ENCODE data around the gene ENTPD6. TPM values are rescaled to one million over a fixed set of nuclear protein-coding genes. Genes with fewer than 3 reads are reported as not detected.

Gene ENTPD6
- total RNA-seq, 1 donor from 2014 or later: 57.8 TPM

- Histone ChIP-seq H3K4me2 (ENCODE audit: low read length) (no peak overlapping the region), H3K27ac (ENCODE audit: low read depth, low read length) (no peak overlapping the region), H3K9me3 (ENCODE audit: insufficient read depth, low read depth, low read length) (no peaks in the 10 kb centered on the region), H3K4me3 (ENCODE audit: insufficient read depth, low read depth, low read length) (no peak overlapping the region), H3K9ac (ENCODE audit: low read length) (no peak overlapping the region), H3K79me2 (ENCODE audit: insufficient read depth, low read length) (no peaks in the 10 kb centered on the region), H3K4me1 (ENCODE audit: insufficient read depth, low read length) (no peaks in the 10 kb centered on the region), H4K20me1 (ENCODE audit: insufficient read depth, low read length) (no peaks in the 10 kb centered on the region), H2AFZ (ENCODE audit: low read depth, low read length) (no peak overlapping the region), H3K27me3 (ENCODE audit: insufficient read depth, low read length) (no peaks in the 10 kb centered on the region), H3K36me3 (ENCODE audit: insufficient read depth, low read length) (no peaks in the 10 kb centered on the region)
- DNase-seq (ENCODE audit: low read depth) (no peak), FAIRE-seq (no peak)
- H3K4me1 Mint-ChIP-seq (ENCODE audit: low read depth, unreplicated experiment): no peaks in the 10 kb centered on the region
- H3K4me3 Mint-ChIP-seq (ENCODE audit: unreplicated experiment): no peak overlapping the region
- H3K9me3 Mint-ChIP-seq (ENCODE audit: unreplicated experiment): peaks cover 40% of the 10 kb centered on the region
- H3K27ac Mint-ChIP-seq (ENCODE audit: unreplicated experiment): no peak overlapping the region
- TF ChIP-seq CTCF (IDR thresholded peaks at IDR 0.05; ENCODE audit: insufficient read depth, low read depth, low read length) (no peak), EZH2 (IDR thresholded peaks at IDR 0.05; ENCODE audit: insufficient read depth, low read length) (no peak)
- H3K36me3 Mint-ChIP-seq (ENCODE audit: low read depth, unreplicated experiment): no peaks in the 10 kb centered on the region
- H3K27me3 Mint-ChIP-seq (ENCODE audit: low read depth, unreplicated experiment): peaks cover 49% of the 10 kb centered on the region
These were observed 7.9 kb upstream of the ENTPD6 start for GRCh38 chr20:25187635-25188034.

- TF ChIP-seq EZH2 (IDR thresholded peaks at IDR 0.05; ENCODE audit: insufficient read depth, low read length): no peak
- TF ChIP-seq CTCF (IDR thresholded peaks at IDR 0.05; ENCODE audit: insufficient read depth, low read depth, low read length): no peak
- H3K4me1 Mint-ChIP-seq (ENCODE audit: low read depth, unreplicated experiment): no peaks in the 10 kb centered on the region
- Histone ChIP-seq H3K9me3 (ENCODE audit: insufficient read depth, low read depth, low read length) (no peaks in the 10 kb centered on the region), H3K27ac (ENCODE audit: low read depth, low read length) (no peak overlapping the region), H3K27me3 (ENCODE audit: insufficient read depth, low read length) (no peaks in the 10 kb centered on the region), H2AFZ (ENCODE audit: low read depth, low read length) (no peak overlapping the region), H3K4me2 (ENCODE audit: low read length) (no peak overlapping the region), H3K4me3 (ENCODE audit: insufficient read depth, low read depth, low read length) (no peak overlapping the region), H3K4me1 (ENCODE audit: insufficient read depth, low read length) (no peaks in the 10 kb centered on the region), H3K36me3 (ENCODE audit: insufficient read depth, low read length) (no peaks in the 10 kb centered on the region), H4K20me1 (ENCODE audit: insufficient read depth, low read length) (no peaks in the 10 kb centered on the region), H3K79me2 (ENCODE audit: insufficient read depth, low read length) (no peaks in the 10 kb centered on the region), H3K9ac (ENCODE audit: low read length) (no peak overlapping the region)
- H3K4me3 Mint-ChIP-seq (ENCODE audit: unreplicated experiment): no peak overlapping the region
- peaks cover 36% of the 10 kb centered on the region for H3K9me3 Mint-ChIP-seq (ENCODE audit: unreplicated experiment)
- peaks cover 48% of the 10 kb centered on the region for H3K27me3 Mint-ChIP-seq (ENCODE audit: low read depth, unreplicated experiment)
- FAIRE-seq (no peak), DNase-seq (ENCODE audit: low read depth) (no peak)
- H3K27ac Mint-ChIP-seq (ENCODE audit: unreplicated experiment): no peak overlapping the region
- H3K36me3 Mint-ChIP-seq (ENCODE audit: low read depth, unreplicated experiment): no peaks in the 10 kb centered on the region
These were observed 7.3 kb upstream of the ENTPD6 start for GRCh38 chr20:25188218-25188617.

GRCh38 chr20:25191051-25191450 is 4.5 kb upstream of the ENTPD6 start:
- no peaks in the 10 kb centered on the region for H3K36me3 ChIP-seq (ENCODE audit: insufficient read depth, low read length)
- Mint-ChIP-seq H3K4me3 (ENCODE audit: unreplicated experiment) (no peak overlapping the region), H3K27me3 (ENCODE audit: low read depth, unreplicated experiment) (peaks cover 31% of the 10 kb centered on the region), H3K9me3 (ENCODE audit: unreplicated experiment) (peaks cover 17% of the 10 kb centered on the region), H3K27ac (ENCODE audit: unreplicated experiment) (no peak overlapping the region), H3K36me3 (ENCODE audit: low read depth, unreplicated experiment) (no peaks in the 10 kb centered on the region), H3K4me1 (ENCODE audit: low read depth, unreplicated experiment) (no peaks in the 10 kb centered on the region)
- H3K4me1 ChIP-seq (ENCODE audit: insufficient read depth, low read length): peaks cover 4% of the 10 kb centered on the region
- no peak overlapping the region for H2AFZ ChIP-seq (ENCODE audit: low read depth, low read length)
- H3K79me2 ChIP-seq (ENCODE audit: insufficient read depth, low read length): peaks cover 5% of the 10 kb centered on the region
- no peak overlapping the region for H3K4me2 ChIP-seq (ENCODE audit: low read length)
- TF ChIP-seq EZH2 (IDR thresholded peaks at IDR 0.05; ENCODE audit: insufficient read depth, low read length) (no peak), CTCF (IDR thresholded peaks at IDR 0.05; ENCODE audit: insufficient read depth, low read depth, low read length) (no peak)
- no peaks in the 10 kb centered on the region for H3K27me3 ChIP-seq (ENCODE audit: insufficient read depth, low read length)
- DNase-seq (ENCODE audit: low read depth) (no peak), FAIRE-seq (no peak)
- H3K9me3 ChIP-seq (ENCODE audit: insufficient read depth, low read depth, low read length): no peaks in the 10 kb centered on the region
- no peak overlapping the region for H3K27ac ChIP-seq (ENCODE audit: low read depth, low read length)
- no peaks in the 10 kb centered on the region for H4K20me1 ChIP-seq (ENCODE audit: insufficient read depth, low read length)
- no peak overlapping the region for H3K9ac ChIP-seq (ENCODE audit: low read length)
- H3K4me3 ChIP-seq (ENCODE audit: insufficient read depth, low read depth, low read length): no peak overlapping the region
